Pancreas (tissue), 10 donors: ENCODE measurements around the gene OR2W1. TPM values are rescaled to one million over a fixed set of nuclear protein-coding genes. Genes with fewer than 3 reads are reported as not detected.

Experiments used
- ATAC-seq, 4 donors: fragments of 200-7000 bp; cut with Tn5 transposase; one replicate each; pipeline versions ENCODE4 v1.8.0 to v1.9.1; 2020; ENCODE audit warnings: mild to moderate bottlenecking in 4 of 4, moderate library complexity in 4 of 4
- DNase-seq, 6 donors: peaks; one replicate each; pipeline ENCODE4 v3.0.0-alpha.2; 2020
- FAIRE-seq: peaks from 2 replicates; lab custom pipeline; 2012; peaks lifted over from hg19 to GRCh38; lab: Jason Lieb, UNC
- H3K27ac ChIP-seq, 4 donors: fragments of 200-600 bp; sonication (generic); 1 replicate in 3 of 4; 2 replicates in 1 of 4; pipeline versions ENCODE4 v1.5.0 to v1.8.0; 2020
- H3K27me3 ChIP-seq, 4 donors: fragments of 200-600 bp; one replicate each; pipeline ENCODE4 v1.8.0; 2021
- H3K36me3 ChIP-seq, 3 donors: fragments of 200-600 bp; sonication (generic) in 1 of 3; one replicate each; pipeline versions ENCODE4 v1.5.0 to v1.8.0; 2020 to 2021
- H3K4me1 ChIP-seq, 3 donors: fragments of 200-600 bp; one replicate each; pipeline ENCODE4 v1.8.0; 2021
- H3K4me3 ChIP-seq, 4 donors: fragments of 200-600 bp; sonication (generic) in 2 of 4; one replicate each; pipeline versions ENCODE4 v1.5.0 to v1.8.0; 2020 to 2021
- H3K9me3 ChIP-seq, 4 donors: fragments of 200-600 bp; one replicate each; pipeline ENCODE4 v1.8.0; 2021
- CTCF ChIP-seq, 4 donors: fragments of 200-600 bp; sonication (generic) in 3 of 4; IDR thresholded peaks; one replicate each; pipeline versions ENCODE4 v1.5.0 to v1.8.0; 2021; ENCODE audit warnings: antibody characterized with exemption in 4 of 4
- WGBS, 2 donors: extraction: QIAGEN DNeasy Blood & Tissue Kit; methylation state at CpG; one replicate each; pipeline ENCODE4 v1.1.7; 2013; 5-methylcytosine and 5-hydroxymethylcytosine counted together
- intact Hi-C, 3 donors: fragments of 100-400 bp; cut with DNase I; formaldehyde crosslinking; loops; one replicate each; pipeline versions ENCODE4 v1.11.1 to v1.14.2; 2022
- polyA plus RNA-seq, 2 donors: library from polyadenylated mRNA; stranded (reverse); fragments of 200-250 nt; gene quantifications; one replicate each; pipeline ENCODE4 v1.2.3, GENCODE V29; 2013
- total RNA-seq, 6 donors: library from RNA; stranded (reverse); fragmentation: NEBNext Ultra II Directional in 4 of 6; extraction: Animal tissue kit (Norgen Biotek cat#: 25700) in 4 of 6; gene quantifications; one replicate each; pipeline versions ENCODE4 v1.2.1 to v1.2.4, GENCODE V29; 2021 to 2023
- donor health status: healthy with polysubstance abuse.
- donor health status: DM: no; HTN: no; CAD: no; lungs with moderate emphysema.
- donor health status: DM: no; HTN: no; CAD: no.
- donor health status: control.
- donor health status: control.
- donor health status: Bipolar disorder and iron deficiency.
- donor health status: DM: yes; HTN: yes; CAD: no.
- donor health status: DM: no; HTN: no; CAD: no.
- donor health status: DM: no; HTN: no; CAD: no.
- donor health status: DM: yes; HTN: yes; CAD: no.

OR2W1 gene
- total and polyA plus RNA-seq, 8 donors = not detected

DNA sequence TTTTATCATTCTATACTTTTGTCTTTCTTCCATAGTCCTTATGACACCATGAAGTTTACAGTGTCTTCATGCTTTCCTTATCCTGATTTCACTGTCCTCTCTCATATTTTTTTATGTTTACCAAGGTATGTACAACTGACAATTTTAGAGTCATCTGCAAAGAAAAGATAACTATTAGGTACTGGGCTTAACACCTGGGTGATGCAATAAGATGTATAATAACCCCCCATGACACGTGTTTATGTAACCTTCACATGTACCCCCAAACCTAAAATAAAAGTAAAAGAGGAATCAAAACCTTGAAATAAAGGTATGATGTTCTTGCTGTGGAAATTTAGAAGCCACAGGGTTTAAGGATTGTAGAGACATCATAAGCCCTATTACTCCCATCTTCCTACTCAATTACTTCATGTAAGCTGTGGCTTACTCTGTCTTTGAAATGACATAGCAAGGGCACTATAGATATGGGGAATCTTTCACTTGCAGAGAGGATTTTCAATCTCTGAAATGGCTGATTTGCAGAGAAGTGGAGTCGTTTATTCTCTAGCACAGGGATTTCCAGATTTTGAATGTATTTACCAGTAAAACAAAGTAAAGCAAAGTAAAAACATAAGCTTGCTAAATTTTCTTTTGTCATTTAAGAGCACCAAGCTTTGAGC is 18.9 kb downstream of the OR2W1 start:
- no peak for FAIRE-seq
- WGBS, 2 donors = 19 to 31% methylated on average over 2 of the region's 2 CpGs
- peaks cover 0 to 39% (median 4%) of the 10 kb centered on the region in 4 donors for H3K27me3 ChIP-seq

DNA sequence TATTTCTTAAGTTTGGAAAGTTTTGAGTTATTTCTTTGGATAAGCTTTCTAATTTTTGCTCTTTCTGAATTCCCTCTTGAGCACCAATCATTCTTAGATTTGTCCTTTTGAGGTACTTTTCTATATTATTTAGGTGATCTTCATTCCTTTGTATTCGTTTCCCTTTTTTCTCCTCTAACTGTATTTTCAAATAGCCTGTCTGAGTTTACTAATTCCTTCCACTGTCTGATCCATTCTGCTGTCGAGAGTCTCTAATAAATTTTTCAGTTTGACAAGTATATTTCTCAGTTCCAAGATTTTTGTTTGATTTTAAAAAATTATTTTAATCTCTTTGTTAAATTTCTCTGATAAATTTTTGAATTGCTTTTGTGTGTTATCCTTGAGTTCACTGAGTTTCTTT is 23.5 kb downstream of the OR2W1 start:
- intact Hi-C loops = no loop called here

More for the DNA sequence above, 18.9 kb downstream of the OR2W1 start:
- ATAC-seq (no peak), DNase-seq (no peak)
- Histone ChIP-seq H3K4me3 (no peak overlapping the region), H3K4me1 (no peaks in the 10 kb centered on the region), H3K9me3 (no peaks in the 10 kb centered on the region), H3K36me3 (no peaks in the 10 kb centered on the region), H3K27ac (no peak overlapping the region)
- intact Hi-C loops = no loop called here
- TF ChIP-seq CTCF (IDR thresholded peaks at IDR 0.05) = no peak

DNA sequence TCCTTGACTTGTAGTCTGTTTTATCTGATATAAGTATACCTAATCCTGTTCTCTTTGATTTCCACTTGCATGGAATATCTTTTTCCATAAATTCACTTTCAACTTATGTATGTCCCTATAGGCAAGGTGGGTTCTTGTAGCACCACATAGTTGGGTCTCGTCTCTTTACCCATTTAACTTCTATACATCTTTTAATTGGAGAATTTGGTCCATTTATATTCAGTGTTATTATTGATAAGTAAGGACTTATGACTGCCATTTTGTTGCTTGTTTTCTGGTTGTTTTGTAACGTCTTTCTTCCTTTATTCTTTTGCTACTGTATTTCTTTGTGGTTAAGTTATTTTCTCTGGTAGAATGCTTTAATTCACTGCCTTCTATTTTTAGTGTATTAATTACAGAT is 25.3 kb downstream of the OR2W1 start:
- intact Hi-C loops = loop anchor here in 2 of 3 donors (10.0 kb wide), 3 partner anchors 185 to 355 kb away; no protein-coding TSS in a partner anchor
- ATAC-seq = no peak
- no peak for FAIRE-seq

More for the DNA sequence above, 23.5 kb downstream of the OR2W1 start:
- Histone ChIP-seq H3K27ac (no peak overlapping the region), H3K9me3 (no peaks in the 10 kb centered on the region), H3K4me1 (no peaks in the 10 kb centered on the region), H3K27me3 (peaks cover 0 to 39% (median 3%) of the 10 kb centered on the region in 4 donors), H3K4me3 (no peak overlapping the region), H3K36me3 (no peaks in the 10 kb centered on the region)
- TF ChIP-seq CTCF (IDR thresholded peaks at IDR 0.05) = no peak
- FAIRE-seq (no peak), DNase-seq (no peak), ATAC-seq (no peak)
- 56 to 60% methylated on average over 2 of the region's 2 CpGs for WGBS, 2 donors

GRCh38 chr6:29017428-29017802 is 27.6 kb downstream of the OR2W1 start:
- Histone ChIP-seq H3K4me3 (no peak overlapping the region), H3K27me3 (peaks cover 0 to 18% (median 0%) of the 10 kb centered on the region in 4 donors), H3K36me3 (no peaks in the 10 kb centered on the region), H3K9me3 (no peaks in the 10 kb centered on the region), H3K4me1 (no peaks in the 10 kb centered on the region), H3K27ac (no peak overlapping the region)
- DNase-seq = no peak
- no peak for ATAC-seq
- intact Hi-C loops = loop anchor here in 2 of 3 donors (10.0 kb wide), 3 partner anchors 183 to 353 kb away; no protein-coding TSS in a partner anchor
- 26 to 29% methylated on average over 3 of the region's 3 CpGs for WGBS, 2 donors
- TF ChIP-seq CTCF (IDR thresholded peaks at IDR 0.05) = no peak
- FAIRE-seq = peak; percentile 9

More for the DNA sequence above, 25.3 kb downstream of the OR2W1 start:
- Histone ChIP-seq H3K36me3 (no peaks in the 10 kb centered on the region), H3K27me3 (peaks cover 0 to 30% (median 0%) of the 10 kb centered on the region in 4 donors), H3K4me1 (no peaks in the 10 kb centered on the region), H3K4me3 (no peak overlapping the region), H3K9me3 (no peaks in the 10 kb centered on the region), H3K27ac (no peak overlapping the region)
- no peak for DNase-seq
- TF ChIP-seq CTCF (IDR thresholded peaks at IDR 0.05) = no peak
- 52 to 61% methylated on average over 2 of the region's 2 CpGs for WGBS, 2 donors
